ENCODE data around the gene PPM1A. TPM values are rescaled to one million over a fixed set of nuclear protein-coding genes. Genes with fewer than 3 reads are reported as not detected.

Gene PPM1A
- total RNA-seq, 1 experiment from 2014 or later: 28.1 TPM

DNA sequence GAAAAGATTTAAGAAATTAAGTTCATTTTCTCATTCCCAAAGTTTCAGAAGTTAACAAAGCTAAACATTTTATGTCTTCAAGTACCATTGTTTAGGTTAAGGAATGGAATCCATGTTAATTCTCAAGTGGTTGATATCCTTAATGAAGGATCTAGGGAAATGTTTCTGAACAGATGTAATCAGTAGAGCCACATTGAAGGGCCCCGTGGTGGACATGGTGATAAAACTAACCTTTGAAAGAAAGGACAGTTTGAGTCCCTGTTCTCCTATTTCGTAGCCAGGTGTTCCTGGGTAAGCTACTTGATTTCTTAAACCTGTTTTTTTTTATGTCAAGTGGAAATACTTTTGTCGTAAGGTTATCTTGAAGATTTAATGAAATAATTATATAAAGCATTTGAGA, 4.6 kb downstream of the PPM1A start:
- DNase-seq (ENCODE audit: low read depth, low spot score): no peak
- BruUV-seq (replicated peaks): no TSS peak
- Histone ChIP-seq H3K27me3 (ENCODE audit: control insufficient read depth, insufficient read depth, low read length) (no peaks in the 10 kb centered on the region), H3K4me3 (ENCODE audit: low read depth in 2 of 2, low read length in 2 of 2) (no peak overlapping the region), H3K4me1 (ENCODE audit: control insufficient read depth, insufficient read depth, low read length) (peaks cover 14% of the 10 kb centered on the region; the same call in 1 of the 2 replicates), H3K36me3 (ENCODE audit: control insufficient read depth, insufficient read depth, low read length) (no peaks in the 10 kb centered on the region; the same call in 1 of the 2 replicates), H3K27ac (ENCODE audit: low read length) (no peak overlapping the region), H3K9me3 (ENCODE audit: control insufficient read depth, insufficient read depth, low read depth, low read length) (no peaks in the 10 kb centered on the region)
- TF ChIP-seq POLR2AphosphoS5 (IDR thresholded peaks at IDR 0.05; ENCODE audit: low read depth, low read length) (no peak), SIN3A (IDR thresholded peaks at IDR 0.05; ENCODE audit: borderline replicate concordance, insufficient read depth, low read depth, low read length) (no peak), TCF7L2 (IDR thresholded peaks at IDR 0.05; ENCODE audit: low read depth, low read length) (no peak)
- TF ChIP-seq, protein P1, sequence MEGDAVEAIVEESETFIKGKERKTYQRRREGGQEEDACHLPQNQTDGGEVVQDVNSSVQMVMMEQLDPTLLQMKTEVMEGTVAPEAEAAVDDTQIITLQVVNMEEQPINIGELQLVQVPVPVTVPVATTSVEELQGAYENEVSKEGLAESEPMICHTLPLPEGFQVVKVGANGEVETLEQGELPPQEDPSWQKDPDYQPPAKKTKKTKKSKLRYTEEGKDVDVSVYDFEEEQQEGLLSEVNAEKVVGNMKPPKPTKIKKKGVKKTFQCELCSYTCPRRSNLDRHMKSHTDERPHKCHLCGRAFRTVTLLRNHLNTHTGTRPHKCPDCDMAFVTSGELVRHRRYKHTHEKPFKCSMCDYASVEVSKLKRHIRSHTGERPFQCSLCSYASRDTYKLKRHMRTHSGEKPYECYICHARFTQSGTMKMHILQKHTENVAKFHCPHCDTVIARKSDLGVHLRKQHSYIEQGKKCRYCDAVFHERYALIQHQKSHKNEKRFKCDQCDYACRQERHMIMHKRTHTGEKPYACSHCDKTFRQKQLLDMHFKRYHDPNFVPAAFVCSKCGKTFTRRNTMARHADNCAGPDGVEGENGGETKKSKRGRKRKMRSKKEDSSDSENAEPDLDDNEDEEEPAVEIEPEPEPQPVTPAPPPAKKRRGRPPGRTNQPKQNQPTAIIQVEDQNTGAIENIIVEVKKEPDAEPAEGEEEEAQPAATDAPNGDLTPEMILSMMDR (IDR thresholded peaks at IDR 0.05): no peak
- TF ChIP-seq, protein P2, sequence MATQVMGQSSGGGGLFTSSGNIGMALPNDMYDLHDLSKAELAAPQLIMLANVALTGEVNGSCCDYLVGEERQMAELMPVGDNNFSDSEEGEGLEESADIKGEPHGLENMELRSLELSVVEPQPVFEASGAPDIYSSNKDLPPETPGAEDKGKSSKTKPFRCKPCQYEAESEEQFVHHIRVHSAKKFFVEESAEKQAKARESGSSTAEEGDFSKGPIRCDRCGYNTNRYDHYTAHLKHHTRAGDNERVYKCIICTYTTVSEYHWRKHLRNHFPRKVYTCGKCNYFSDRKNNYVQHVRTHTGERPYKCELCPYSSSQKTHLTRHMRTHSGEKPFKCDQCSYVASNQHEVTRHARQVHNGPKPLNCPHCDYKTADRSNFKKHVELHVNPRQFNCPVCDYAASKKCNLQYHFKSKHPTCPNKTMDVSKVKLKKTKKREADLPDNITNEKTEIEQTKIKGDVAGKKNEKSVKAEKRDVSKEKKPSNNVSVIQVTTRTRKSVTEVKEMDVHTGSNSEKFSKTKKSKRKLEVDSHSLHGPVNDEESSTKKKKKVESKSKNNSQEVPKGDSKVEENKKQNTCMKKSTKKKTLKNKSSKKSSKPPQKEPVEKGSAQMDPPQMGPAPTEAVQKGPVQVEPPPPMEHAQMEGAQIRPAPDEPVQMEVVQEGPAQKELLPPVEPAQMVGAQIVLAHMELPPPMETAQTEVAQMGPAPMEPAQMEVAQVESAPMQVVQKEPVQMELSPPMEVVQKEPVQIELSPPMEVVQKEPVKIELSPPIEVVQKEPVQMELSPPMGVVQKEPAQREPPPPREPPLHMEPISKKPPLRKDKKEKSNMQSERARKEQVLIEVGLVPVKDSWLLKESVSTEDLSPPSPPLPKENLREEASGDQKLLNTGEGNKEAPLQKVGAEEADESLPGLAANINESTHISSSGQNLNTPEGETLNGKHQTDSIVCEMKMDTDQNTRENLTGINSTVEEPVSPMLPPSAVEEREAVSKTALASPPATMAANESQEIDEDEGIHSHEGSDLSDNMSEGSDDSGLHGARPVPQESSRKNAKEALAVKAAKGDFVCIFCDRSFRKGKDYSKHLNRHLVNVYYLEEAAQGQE (IDR thresholded peaks at IDR 0.05; ENCODE audit: insufficient read depth in 1 of 2, low read depth in 2 of 2, low read length in 1 of 2): no peak
- ATAC-seq: no peak
- in situ Hi-C loops (cut with HindIII; ENCODE audit: low pct_unique_long_range_greater_than_20kb, low sequenced_read_pairs): no loop called here
- CTCF ChIA-PET: no interaction called here
- intact Hi-C loops (cut with micrococcal nuclease; ENCODE audit: unreplicated experiment): no loop called here
- POLR2A ChIA-PET: no interaction called here

DNA sequence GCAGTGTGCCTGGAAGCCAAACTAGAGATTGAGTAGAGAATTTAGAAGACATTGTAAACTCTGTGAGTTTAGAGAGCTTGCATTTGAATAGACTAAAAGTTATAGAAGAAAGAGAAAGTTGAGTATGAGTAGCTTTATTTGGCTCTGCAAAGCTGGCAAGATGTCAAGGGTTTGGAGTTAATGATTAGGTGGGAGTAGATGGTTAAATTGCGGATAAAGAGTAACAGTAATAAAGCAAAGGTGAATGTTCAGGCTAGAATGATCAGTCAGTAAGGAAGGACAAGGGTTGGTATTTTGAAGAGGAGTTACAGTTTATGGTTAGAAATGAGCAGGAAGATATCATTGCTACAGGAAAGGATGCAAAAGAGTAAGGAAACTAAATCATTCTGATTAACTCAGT, 5.2 kb downstream of the PPM1A start:
- ATAC-seq (no peak), DNase-seq (ENCODE audit: low read depth, low spot score) (no peak)
- H3K27ac ChIP-seq (ENCODE audit: low read length): no peak overlapping the region
- in situ Hi-C loops (cut with HindIII; ENCODE audit: low pct_unique_long_range_greater_than_20kb, low sequenced_read_pairs) (no loop called here), intact Hi-C loops (cut with micrococcal nuclease; ENCODE audit: unreplicated experiment) (no loop called here)
- POLR2A ChIA-PET: no interaction called here
- peaks cover 14% of the 10 kb centered on the region; the same call in 1 of the 2 replicates for H3K4me1 ChIP-seq (ENCODE audit: control insufficient read depth, insufficient read depth, low read length)
- no peaks in the 10 kb centered on the region for H3K27me3 ChIP-seq (ENCODE audit: control insufficient read depth, insufficient read depth, low read length)
- no peak overlapping the region for H3K4me3 ChIP-seq (ENCODE audit: low read depth in 2 of 2, low read length in 2 of 2)
- BruUV-seq (replicated peaks): no TSS peak
- TF ChIP-seq, protein P1 (IDR thresholded peaks at IDR 0.05): no peak
- TF ChIP-seq POLR2AphosphoS5 (IDR thresholded peaks at IDR 0.05; ENCODE audit: low read depth, low read length) (no peak), TCF7L2 (IDR thresholded peaks at IDR 0.05; ENCODE audit: low read depth, low read length) (no peak), SIN3A (IDR thresholded peaks at IDR 0.05; ENCODE audit: borderline replicate concordance, insufficient read depth, low read depth, low read length) (no peak)
- CTCF ChIA-PET: no interaction called here
- no peaks in the 10 kb centered on the region for H3K36me3 ChIP-seq (ENCODE audit: control insufficient read depth, insufficient read depth, low read length)
- no peaks in the 10 kb centered on the region for H3K9me3 ChIP-seq (ENCODE audit: control insufficient read depth, insufficient read depth, low read depth, low read length)

Data from Panc1 (cell line).